Activated CD8-positive, alpha-beta T cell treated with anti-CD3 and anti-CD28 coated beads for 36 hours (primary cell): ENCODE data around the gene SEL1L3. TPM values are rescaled to one million over a fixed set of nuclear protein-coding genes. Genes with fewer than 3 reads are reported as not detected.

ENCODE experiments used
- ATAC-seq: fragments of 200-7000 bp; cut with Tn5 transposase; one replicate; pipeline ENCODE4 v1.10.0; 2021; ENCODE audit warnings: mild to moderate bottlenecking, moderate library complexity
- CTCF ChIA-PET: fragments of 350-600 bp; sonication (Branson Sonifier 250); formaldehyde crosslinking; loops from one replicate; lab custom pipeline; 2021; ENCODE audit warnings: antibody characterized with exemption; lab: Charles Lee
- POLR2A ChIA-PET: fragments of 350-600 bp; sonication (Branson Sonifier 250); formaldehyde crosslinking; loops from one replicate; lab custom pipeline; 2021; ENCODE audit warnings: antibody characterized with exemption; lab: Charles Lee
- DNase-seq: peaks from one replicate; pipeline ENCODE4 v3.0.0-alpha.2; 2020
- H3K27ac Mint-ChIP-seq: one replicate; pipeline ENCODE4 v1.8.0; 2021; ENCODE audit warnings: mild to moderate bottlenecking, mixed read lengths
- H3K27me3 Mint-ChIP-seq: one replicate; pipeline ENCODE4 v1.8.0; 2021; ENCODE audit warnings: mixed read lengths
- H3K36me3 Mint-ChIP-seq: one replicate; pipeline ENCODE4 v1.8.0; 2021; ENCODE audit warnings: low read depth, mixed read lengths
- H3K4me1 Mint-ChIP-seq: one replicate; pipeline ENCODE4 v1.8.0; 2021; ENCODE audit warnings: low read depth, mixed read lengths
- H3K4me3 Mint-ChIP-seq: one replicate; pipeline ENCODE4 v1.8.0; 2021; ENCODE audit warnings: mild to moderate bottlenecking, moderate library complexity, mixed read lengths
- H3K9me3 Mint-ChIP-seq: one replicate; pipeline ENCODE4 v1.8.0; 2021; ENCODE audit warnings: mixed read lengths
- intact Hi-C: fragments of 100-400 bp; cut with micrococcal nuclease; formaldehyde crosslinking; loops from one replicate; pipeline ENCODE4 v1.10.0; 2022
- total RNA-seq, 2 experiments: library from RNA; stranded (reverse); gene quantifications; one replicate each; pipeline ENCODE4 v1.2.3, GENCODE V29; 2021
- TF ChIP-seq, protein P1 (sequence below): fragments of 200-600 bp; IDR thresholded peaks from one replicate; pipeline ENCODE4 v1.8.0; 2022; ENCODE audit warnings: antibody characterized with exemption, mild to moderate bottlenecking

SEL1L3 gene
- total RNA-seq, 2 experiments from 2014 or later = 34.8 to 36.9 TPM

- ChIA-PET POLR2A (no interaction called here), CTCF (no interaction called here)
- ATAC-seq (no peak), DNase-seq (no peak)
- TF ChIP-seq, protein P1, sequence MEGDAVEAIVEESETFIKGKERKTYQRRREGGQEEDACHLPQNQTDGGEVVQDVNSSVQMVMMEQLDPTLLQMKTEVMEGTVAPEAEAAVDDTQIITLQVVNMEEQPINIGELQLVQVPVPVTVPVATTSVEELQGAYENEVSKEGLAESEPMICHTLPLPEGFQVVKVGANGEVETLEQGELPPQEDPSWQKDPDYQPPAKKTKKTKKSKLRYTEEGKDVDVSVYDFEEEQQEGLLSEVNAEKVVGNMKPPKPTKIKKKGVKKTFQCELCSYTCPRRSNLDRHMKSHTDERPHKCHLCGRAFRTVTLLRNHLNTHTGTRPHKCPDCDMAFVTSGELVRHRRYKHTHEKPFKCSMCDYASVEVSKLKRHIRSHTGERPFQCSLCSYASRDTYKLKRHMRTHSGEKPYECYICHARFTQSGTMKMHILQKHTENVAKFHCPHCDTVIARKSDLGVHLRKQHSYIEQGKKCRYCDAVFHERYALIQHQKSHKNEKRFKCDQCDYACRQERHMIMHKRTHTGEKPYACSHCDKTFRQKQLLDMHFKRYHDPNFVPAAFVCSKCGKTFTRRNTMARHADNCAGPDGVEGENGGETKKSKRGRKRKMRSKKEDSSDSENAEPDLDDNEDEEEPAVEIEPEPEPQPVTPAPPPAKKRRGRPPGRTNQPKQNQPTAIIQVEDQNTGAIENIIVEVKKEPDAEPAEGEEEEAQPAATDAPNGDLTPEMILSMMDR = no peak
- Mint-ChIP-seq H3K36me3 (peaks cover 28% of the 10 kb centered on the region), H3K27me3 (no peaks in the 10 kb centered on the region), H3K27ac (no peak overlapping the region), H3K9me3 (no peaks in the 10 kb centered on the region), H3K4me1 (no peaks in the 10 kb centered on the region), H3K4me3 (no peak overlapping the region)
- intact Hi-C loops = no loop called here
Measured at GRCh38 chr4:25834411-25835107, 28.2 kb downstream of the SEL1L3 start.

GRCh38 chr4:25830548-25830947 is 32.2 kb downstream of the SEL1L3 start:
- CTCF ChIA-PET = no interaction called here
- H3K4me3 Mint-ChIP-seq = no peak overlapping the region

DNA sequence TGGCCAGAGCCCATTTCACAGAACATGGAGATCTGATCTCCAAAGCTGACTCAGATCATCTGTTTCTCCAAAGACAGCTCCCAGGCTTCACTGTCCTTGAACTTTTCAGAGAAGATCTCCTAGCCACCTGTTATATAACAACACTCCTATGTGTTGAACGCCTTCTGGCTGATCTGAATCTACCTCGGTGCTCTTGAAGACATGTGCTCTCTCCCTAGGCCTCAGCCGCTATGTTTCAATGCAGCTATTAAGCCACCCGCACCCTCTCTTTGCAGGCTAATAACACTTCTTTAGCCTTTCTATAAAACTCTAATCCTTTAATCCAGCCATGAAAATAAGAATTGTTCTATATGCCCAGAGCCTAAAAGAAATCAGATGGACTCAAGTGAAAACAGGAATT is 34.9 kb downstream of the SEL1L3 start:
- intact Hi-C loops = no loop called here
- POLR2A ChIA-PET = no interaction called here
- Mint-ChIP-seq H3K27ac (no peak overlapping the region), H3K9me3 (no peaks in the 10 kb centered on the region), H3K27me3 (no peaks in the 10 kb centered on the region), H3K36me3 (peaks cover 23% of the 10 kb centered on the region), H3K4me1 (no peaks in the 10 kb centered on the region), H3K4me3 (no peak overlapping the region)
- ATAC-seq (no peak), DNase-seq (no peak)
- CTCF ChIA-PET = no interaction called here
- TF ChIP-seq, protein P1 = no peak

More at GRCh38 chr4:25830548-25830947, 32.2 kb downstream of the SEL1L3 start:
- Mint-ChIP-seq H3K27me3 (no peaks in the 10 kb centered on the region), H3K27ac (no peak overlapping the region), H3K9me3 (no peaks in the 10 kb centered on the region), H3K36me3 (peaks cover 26% of the 10 kb centered on the region), H3K4me1 (no peaks in the 10 kb centered on the region)
- TF ChIP-seq, protein P1 = no peak
- no peak for DNase-seq
- intact Hi-C loops = no loop called here
- ATAC-seq = no peak
- POLR2A ChIA-PET = interaction anchor here (0.6 kb wide), 1 partner anchor 85 kb away, joined by 3 read pairs; no protein-coding TSS in a partner anchor

GRCh38 chr4:25827373-25827772 is 35.4 kb downstream of the SEL1L3 start:
- no peak for ATAC-seq
- no peaks in the 10 kb centered on the region for H3K27me3 Mint-ChIP-seq
- TF ChIP-seq, protein P1 = no peak
- no peak overlapping the region for H3K4me3 Mint-ChIP-seq
- POLR2A ChIA-PET = no interaction called here
- H3K9me3 Mint-ChIP-seq = no peaks in the 10 kb centered on the region
- intact Hi-C loops = no loop called here
- H3K36me3 Mint-ChIP-seq = peaks cover 21% of the 10 kb centered on the region
- no peak for DNase-seq
- H3K4me1 Mint-ChIP-seq = no peaks in the 10 kb centered on the region
- H3K27ac Mint-ChIP-seq = no peak overlapping the region
- CTCF ChIA-PET = no interaction called here

- H3K27ac Mint-ChIP-seq = no peak overlapping the region
- CTCF ChIA-PET = no interaction called here
- ATAC-seq = no peak
Measured at GRCh38 chr4:25826074-25826752, 36.6 kb downstream of the SEL1L3 start.

More at GRCh38 chr4:25826074-25826752, 36.6 kb downstream of the SEL1L3 start:
- H3K4me1 Mint-ChIP-seq = no peaks in the 10 kb centered on the region
- peaks cover 17% of the 10 kb centered on the region for H3K36me3 Mint-ChIP-seq
- no peaks in the 10 kb centered on the region for H3K9me3 Mint-ChIP-seq
- no peak for DNase-seq
- no peaks in the 10 kb centered on the region for H3K27me3 Mint-ChIP-seq
- intact Hi-C loops = no loop called here
- POLR2A ChIA-PET = no interaction called here
- H3K4me3 Mint-ChIP-seq = no peak overlapping the region
- TF ChIP-seq, protein P1 = no peak
